ENCODE results near the gene SMAD9.

The SMAD9 gene

DNA sequence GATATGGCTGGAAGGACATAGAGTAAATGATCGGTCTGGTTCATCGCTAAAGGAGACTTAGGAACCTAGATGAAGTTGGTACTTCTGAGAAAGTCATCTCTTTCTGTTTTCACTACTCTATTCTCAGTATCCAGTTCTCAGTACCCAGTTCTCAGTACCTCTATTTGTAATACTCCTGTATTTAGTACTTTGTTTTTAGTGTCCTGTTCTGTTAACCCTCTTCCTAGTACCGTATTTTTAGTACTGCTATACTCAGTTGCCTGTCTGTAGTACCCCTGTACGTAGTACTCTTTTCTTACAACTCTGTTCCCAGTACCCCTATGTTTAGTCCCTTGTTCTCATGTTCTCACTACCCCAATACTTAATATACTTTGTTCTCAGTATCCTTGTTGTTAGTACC, 99.8 kb downstream of the SMAD9 start:
- Histone ChIP-seq H3K27ac (no peak overlapping the region), H3K4me3 (ENCODE audit: low read depth, low read length) (peak overlapping the region; percentile 74), H3K27me3 (replicated peaks) (no peaks in the 10 kb centered on the region), H3K36me3 (replicated peaks) (no peaks in the 10 kb centered on the region)
- no peak for DNase-seq
- TF ChIP-seq, protein P1, sequence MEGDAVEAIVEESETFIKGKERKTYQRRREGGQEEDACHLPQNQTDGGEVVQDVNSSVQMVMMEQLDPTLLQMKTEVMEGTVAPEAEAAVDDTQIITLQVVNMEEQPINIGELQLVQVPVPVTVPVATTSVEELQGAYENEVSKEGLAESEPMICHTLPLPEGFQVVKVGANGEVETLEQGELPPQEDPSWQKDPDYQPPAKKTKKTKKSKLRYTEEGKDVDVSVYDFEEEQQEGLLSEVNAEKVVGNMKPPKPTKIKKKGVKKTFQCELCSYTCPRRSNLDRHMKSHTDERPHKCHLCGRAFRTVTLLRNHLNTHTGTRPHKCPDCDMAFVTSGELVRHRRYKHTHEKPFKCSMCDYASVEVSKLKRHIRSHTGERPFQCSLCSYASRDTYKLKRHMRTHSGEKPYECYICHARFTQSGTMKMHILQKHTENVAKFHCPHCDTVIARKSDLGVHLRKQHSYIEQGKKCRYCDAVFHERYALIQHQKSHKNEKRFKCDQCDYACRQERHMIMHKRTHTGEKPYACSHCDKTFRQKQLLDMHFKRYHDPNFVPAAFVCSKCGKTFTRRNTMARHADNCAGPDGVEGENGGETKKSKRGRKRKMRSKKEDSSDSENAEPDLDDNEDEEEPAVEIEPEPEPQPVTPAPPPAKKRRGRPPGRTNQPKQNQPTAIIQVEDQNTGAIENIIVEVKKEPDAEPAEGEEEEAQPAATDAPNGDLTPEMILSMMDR (IDR thresholded peaks at IDR 0.05; ENCODE audit: low read depth, low read length, missing control alignments): no peak
- in situ Hi-C loops (cut with HindIII; ENCODE audit: low pct_ligation_motif_present, low sequenced_read_pairs): no loop called here

DNA sequence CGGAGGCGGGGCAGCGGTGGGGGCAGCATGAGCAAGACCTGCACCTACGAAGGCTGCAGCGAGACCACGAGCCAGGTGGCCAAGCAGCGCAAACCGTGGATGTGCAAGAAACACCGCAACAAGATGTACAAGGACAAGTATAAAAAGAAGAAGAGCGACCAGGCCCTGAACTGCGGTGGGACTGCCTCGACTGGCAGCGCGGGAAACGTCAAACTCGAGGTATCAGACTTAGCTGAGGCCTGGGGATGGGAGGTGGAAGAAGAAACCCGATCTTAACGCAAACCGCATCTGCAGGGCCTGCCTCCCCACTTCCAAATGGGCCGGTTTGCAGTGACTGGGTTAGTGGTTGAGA, 100.3 kb downstream of the SMAD9 start:
- in situ Hi-C loops (cut with HindIII; ENCODE audit: low pct_ligation_motif_present, low sequenced_read_pairs): no loop called here
- H3K27me3 ChIP-seq (replicated peaks): no peaks in the 10 kb centered on the region
- DNase-seq: peak; percentile 10
- no peak overlapping the region for H3K27ac ChIP-seq
- peak overlapping the region; percentile 74 for H3K4me3 ChIP-seq (ENCODE audit: low read depth, low read length)
- TF ChIP-seq, protein P1 (IDR thresholded peaks at IDR 0.05; ENCODE audit: low read depth, low read length, missing control alignments): no peak
- H3K36me3 ChIP-seq (replicated peaks): no peaks in the 10 kb centered on the region

DNA sequence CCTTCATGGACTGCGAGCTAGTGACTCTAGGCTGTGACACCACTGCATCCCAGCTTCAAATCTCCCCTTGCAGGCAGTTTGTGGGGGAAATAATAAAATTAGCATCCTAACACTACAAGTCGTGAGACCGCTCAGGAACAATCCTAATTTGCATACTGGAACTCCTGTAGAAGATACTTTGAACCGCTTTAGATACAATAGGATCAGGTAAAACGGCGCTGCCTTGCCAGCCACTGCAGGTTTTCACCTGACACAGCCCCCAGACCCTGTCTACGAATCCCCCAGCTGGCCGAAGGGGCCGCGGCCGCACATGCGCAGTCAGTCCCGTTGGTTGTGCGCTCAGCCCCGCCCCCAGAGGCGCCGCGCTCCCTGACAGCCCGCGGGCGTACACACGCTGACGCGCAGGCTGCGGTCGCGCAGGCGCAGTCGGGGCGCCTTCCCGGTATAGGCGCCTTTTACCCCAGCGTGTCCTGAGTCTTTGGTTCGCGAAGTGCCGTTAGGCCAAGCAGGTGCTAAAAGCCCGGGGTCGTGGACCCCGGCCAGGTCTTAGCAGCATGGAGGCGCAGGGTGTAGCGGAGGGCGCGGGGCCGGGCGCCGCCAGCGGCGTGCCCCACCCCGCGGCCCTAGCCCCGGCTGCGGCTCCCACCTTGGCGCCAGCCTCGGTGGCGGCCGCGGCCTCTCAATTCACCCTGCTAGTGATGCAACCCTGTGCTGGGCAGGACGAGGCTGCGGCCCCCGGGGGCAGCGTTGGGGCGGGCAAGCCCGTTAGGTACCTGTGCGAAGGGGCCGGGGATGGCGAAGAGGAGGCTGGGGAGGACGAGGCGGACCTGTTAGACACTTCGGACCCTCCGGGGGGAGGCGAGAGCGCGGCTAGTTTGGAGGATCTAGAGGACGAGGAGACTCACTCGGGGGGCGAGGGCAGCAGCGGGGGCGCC, 101.0 kb downstream of the SMAD9 start, which contains the start of gene RFXAP:
RFXAP (plus strand) TSS at position 419 of the 935 bp plus-strand sequence; CDS start at position 555, 136 bp downstream.
- Histone ChIP-seq H3K4me3 (ENCODE audit: low read depth, low read length) (peak within 1 kb of the TSS; percentile 74), H3K27ac (peak within 1 kb of the TSS; percentile 46), H3K27me3 (replicated peaks) (no peaks in the 10 kb centered on the region), H3K36me3 (replicated peaks) (no peaks in the 10 kb centered on the region)
- in situ Hi-C loops (cut with HindIII; ENCODE audit: low pct_ligation_motif_present, low sequenced_read_pairs): no loop called here
- TF ChIP-seq, protein P1 (IDR thresholded peaks at IDR 0.05; ENCODE audit: low read depth, low read length, missing control alignments): no peak
- DNase-seq: peak; percentile 74

DNA sequence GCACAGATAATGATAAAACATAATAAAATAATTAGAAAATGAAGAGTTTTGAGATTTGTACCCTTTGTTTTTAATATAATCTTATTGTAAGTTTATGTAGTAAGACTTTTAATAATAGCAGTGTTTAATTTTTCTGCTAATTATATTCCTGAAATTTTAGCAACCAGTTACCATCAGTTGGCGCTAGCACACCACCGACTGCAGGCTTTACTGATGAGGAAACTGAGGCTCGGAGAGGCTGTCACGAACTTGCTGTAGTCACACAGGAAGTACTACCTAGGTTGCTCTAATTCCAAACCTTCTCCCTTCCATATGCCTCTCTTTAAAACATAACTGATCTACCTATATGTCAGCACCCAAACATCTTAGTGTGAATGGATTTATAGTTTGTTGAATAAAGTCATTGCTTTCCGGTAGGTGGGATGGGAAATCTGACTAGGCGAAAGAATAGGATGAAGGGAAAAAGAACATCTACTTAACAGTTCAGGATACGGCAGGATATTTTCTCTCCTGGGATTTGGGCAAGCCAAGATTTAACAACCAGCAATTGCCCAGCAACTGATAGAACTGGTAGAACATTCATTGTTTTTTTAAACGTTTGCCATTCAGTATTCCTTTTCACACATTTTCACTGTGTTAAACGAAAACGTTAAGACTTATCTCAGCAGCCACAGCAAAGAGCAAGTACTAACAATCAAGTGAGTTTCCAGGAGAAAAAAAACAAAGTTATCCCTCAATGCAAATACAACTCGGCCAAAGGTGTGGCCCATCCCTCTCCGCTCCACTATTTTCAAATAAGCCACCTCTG, 101.8 kb downstream of the SMAD9 start:
- Histone ChIP-seq H3K4me3 (ENCODE audit: low read depth, low read length) (peak overlapping the region; percentile 74), H3K27ac (no peak overlapping the region), H3K27me3 (replicated peaks) (no peaks in the 10 kb centered on the region), H3K36me3 (replicated peaks) (no peaks in the 10 kb centered on the region)
- DNase-seq: no peak
- TF ChIP-seq, protein P1 (IDR thresholded peaks at IDR 0.05; ENCODE audit: low read depth, low read length, missing control alignments): no peak
- in situ Hi-C loops (cut with HindIII; ENCODE audit: low pct_ligation_motif_present, low sequenced_read_pairs): no loop called here

DNA sequence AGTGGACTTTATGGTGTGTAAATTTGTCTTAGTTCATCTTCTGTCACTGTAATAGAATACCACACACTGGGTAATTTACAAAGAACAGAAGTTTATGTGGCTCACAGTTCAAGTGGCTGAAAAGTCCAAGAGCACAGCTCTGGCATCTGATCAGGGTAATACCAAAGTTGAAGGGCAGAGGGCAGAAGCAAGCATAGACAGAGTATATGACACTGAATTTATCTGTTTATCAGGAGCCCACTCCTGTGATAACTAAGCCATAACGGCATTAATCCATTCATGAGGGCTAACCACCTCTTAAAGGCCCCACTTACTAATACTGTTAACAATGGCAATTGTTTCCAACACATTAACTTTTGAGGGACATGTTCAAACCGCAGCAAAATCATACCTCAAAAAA, 105.0 kb downstream of the SMAD9 start:
- in situ Hi-C loops (cut with HindIII; ENCODE audit: low pct_ligation_motif_present, low sequenced_read_pairs): no loop called here
- no peaks in the 10 kb centered on the region for H3K36me3 ChIP-seq (replicated peaks)
- H3K27ac ChIP-seq: no peak overlapping the region
- no peaks in the 10 kb centered on the region for H3K27me3 ChIP-seq (replicated peaks)
- no peak overlapping the region for H3K4me3 ChIP-seq (ENCODE audit: low read depth, low read length)
- TF ChIP-seq, protein P1 (IDR thresholded peaks at IDR 0.05; ENCODE audit: low read depth, low read length, missing control alignments): peak; percentile 56
- no peak for DNase-seq

Data from brain microvascular endothelial cell (primary cell).